Renal cortex interstitium (tissue), 11 donors: ENCODE results near the gene PASK. TPM values are rescaled to one million over a fixed set of nuclear protein-coding genes. Genes with fewer than 3 reads are reported as not detected.

Experiments used
- DNase-seq, 11 donors: peaks; one replicate each; pipeline ENCODE4 v3.0.0-alpha.2; 2013; ENCODE audit warnings: low read depth in 9 of 11, low spot score in 4 of 11; ENCODE audit errors: extremely low read depth in 1 of 11
- polyA plus RNA-seq, 3 donors: library from polyadenylated mRNA; unstranded; fragments of 120-200 nt; gene quantifications; one replicate each; pipeline ENCODE4 v1.2.1, GENCODE V29; 2013; ENCODE audit not compliant: insufficient read length in 3 of 3

The PASK gene
- polyA plus RNA-seq, 3 donors = 14.4 to 28.9 (median 16.2) TPM

DNA sequence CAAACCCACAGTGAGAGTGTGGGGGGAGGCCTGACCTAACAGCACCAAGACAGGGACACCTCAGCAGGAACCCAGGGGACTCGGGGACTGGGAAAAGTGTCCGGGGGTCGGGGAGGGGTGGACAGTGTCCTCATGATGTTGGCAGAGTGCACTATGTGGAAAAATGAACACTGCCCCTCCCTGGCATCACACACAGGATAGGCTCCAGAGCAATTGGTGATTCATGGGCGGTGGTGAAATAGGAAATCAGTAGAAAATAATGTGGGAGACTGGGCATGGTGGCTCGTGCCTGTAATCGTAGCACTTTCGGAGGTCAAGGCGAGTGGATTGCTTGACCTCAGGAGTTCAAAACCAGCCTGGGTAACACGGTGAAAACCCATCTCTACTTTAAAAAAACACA, 35.6 kb upstream of the PASK start:
- DNase-seq = no peak

DNA sequence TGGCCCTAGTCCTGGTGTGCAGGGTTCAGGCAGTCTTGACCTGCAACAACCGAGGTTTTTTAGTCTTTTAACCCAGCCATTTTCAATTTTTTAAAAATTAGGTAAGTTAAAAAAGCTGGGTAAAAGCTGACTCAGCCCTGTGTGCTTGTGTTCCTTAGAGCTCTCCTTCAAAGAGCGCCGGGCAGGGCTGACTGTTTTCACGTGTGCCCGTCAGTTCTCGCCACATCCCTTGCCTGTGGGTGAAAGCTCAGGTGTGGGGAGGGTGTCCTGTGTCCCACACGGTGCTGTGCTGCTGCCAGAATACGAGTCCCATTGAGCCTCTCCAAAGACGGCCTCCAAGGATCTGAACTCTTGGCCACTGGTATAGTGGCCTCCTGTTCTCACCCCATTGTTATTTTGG, 33.9 kb upstream of the PASK start:
- DNase-seq = no peak

DNA sequence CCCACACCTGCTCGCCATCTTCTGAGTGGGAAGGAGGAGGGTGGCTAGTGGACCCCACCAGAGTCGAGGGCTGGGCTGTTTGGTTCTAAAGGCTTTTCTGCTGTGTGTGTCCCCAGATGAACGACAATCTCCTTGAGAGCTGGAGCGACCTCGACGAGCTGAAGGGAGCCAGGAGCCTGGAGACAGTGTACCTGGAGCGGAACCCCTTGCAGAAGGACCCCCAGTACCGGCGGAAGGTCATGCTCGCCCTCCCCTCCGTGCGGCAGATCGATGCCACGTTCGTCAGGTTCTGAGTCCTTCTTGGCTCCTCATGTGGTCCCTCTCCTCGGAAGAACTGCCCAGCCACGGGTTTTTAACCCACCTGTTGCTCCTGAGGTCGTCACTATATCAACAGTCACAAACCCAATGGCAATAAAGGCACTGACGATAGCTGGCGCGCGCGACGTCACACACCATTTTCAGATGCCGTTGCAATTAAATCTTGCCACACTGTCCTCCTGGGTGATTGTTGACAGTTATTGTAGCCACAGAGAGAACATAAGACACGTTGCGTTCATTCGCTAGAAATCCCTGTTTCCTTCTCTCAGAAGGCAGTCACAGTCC, 33.4 kb upstream of the PASK start:
- no peak for DNase-seq

DNA sequence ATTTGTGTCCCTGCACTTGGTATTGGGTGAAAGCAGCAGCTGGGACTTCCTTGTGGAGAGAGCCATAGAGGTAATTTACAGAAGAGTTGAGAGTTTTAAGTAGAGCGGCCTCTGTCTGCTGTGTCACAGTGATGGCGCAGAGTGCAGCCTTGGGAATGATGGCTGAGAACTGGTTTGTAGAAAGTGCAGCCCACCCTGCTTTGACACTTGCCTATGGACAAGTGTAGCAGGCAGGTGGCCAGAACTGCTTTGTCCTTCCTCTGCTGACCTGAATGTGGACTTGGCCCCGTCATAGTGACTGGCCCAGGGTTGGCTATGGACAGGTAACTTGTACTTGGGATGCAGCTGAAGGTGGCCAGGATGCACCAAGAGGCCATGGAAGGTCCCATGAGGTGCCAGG, 32.9 kb upstream of the PASK start:
- DNase-seq = no peak

DNA sequence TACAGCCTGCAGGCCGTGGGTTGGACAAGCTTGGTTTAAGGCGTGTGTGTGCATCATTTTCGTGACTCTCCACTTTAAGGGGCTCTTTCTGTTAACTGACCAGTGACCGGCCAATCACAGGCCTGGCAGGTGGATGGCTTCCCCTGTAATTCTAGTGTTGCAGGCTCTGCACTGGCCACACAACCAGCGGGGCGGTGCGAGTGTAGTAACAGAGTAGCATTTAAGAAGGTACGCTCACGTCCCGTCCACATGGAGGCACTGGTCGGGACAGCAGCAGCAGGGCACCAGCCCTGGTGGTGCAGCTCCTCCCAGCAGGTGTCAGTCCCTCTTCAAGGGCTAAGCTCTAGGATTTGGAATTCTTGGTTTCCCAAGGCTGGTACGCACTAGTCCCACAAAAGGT, 31.2 kb upstream of the PASK start:
- no peak for DNase-seq

DNA sequence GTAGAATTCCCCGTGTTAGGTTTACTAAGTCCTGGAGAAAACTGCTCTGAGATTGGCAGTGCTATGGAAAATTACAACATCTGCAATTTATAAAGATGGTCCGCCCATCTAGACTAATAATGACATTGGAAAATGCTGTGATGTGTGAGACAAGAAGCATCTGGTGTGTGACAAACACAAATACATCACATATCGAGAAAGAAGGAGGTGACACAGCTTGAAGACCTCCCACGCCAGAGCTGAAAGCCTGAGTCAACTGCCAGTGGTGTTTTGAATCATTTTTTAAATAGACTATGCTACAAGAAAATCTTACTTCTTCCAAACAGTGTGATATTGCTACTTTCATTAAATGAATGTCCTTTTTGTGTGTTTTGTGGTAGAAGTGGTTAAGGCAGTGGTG, 30.6 kb upstream of the PASK start:
- peak in 1 of 11 donors; percentile 20 for DNase-seq

DNA sequence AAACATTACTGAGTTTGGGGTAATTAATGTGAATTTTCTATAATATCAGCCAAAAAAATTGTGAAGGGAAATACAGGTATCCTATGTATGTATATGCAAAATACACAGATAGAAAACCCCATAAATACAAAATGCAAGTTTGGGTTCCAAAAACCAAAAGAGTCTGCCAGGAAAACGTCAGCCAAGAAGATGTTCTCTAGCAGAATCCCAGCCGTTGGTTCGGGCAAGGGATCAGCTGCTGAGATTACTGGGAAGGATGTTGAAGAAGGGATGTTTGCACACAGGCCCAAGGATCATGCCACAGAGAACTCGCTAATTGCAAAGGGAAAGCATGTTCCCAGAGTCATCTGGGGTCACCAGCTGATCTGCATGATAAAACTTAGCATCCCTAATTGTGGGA, 29.7 kb upstream of the PASK start:
- no peak for DNase-seq

DNA sequence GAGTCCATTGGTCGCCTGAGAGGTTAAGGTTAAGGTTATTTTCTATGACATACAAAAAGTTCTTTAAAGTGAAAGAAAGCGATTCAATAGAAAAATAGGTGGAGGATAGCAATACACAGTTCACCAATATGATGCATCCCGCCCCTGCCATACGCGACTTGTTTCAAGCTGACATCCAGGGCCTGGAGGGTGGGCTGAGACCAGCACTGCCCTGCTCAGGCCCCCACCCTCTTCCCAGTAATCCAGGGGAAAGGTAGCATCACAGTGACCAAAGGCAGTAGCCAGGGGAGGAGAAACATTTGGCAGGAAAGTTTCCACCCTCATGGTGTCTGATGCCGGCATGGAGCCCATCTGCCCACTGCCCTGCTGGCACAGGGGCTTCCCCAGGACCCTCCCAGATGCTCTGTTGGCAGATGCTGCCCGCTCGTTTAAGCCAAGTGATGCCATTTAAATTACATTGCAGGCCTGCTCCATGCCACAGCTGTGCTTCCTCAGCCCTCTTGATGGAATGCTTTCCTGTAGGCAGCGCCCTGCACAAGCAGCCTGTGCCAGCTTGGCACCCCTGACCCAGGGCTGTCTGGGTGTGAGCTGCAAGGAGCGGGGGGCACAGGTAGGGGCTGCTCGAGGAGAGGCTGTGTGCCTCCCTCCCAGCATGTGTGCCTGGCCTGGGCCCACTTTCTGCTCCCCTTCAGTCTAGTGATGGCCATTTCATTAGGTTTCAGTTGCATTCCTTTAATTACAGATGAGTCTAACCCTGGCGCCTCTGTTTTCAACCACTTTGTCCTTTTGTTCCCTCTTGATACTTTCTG, 28.5 kb upstream of the PASK start:
- no peak for DNase-seq

DNA sequence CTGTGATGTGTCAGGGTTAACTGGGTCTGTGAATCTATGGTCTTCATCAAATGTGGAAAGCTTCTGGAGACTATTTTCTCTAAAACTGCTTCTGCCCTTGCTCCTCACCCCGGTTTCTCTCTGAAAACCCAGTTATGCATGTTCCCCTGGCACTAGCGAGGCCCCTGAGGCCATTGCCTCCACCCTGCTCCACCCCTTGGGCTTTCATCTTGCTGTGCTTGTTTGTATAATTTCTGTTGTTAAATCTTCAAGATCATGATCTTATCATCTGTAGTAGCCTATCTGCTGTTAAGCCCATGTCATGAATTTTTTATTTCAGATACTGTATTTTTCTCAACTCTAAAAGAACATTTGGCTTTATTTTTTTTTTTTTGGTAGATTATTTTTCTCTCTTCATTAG, 24.3 kb upstream of the PASK start:
- no peak for DNase-seq

DNA sequence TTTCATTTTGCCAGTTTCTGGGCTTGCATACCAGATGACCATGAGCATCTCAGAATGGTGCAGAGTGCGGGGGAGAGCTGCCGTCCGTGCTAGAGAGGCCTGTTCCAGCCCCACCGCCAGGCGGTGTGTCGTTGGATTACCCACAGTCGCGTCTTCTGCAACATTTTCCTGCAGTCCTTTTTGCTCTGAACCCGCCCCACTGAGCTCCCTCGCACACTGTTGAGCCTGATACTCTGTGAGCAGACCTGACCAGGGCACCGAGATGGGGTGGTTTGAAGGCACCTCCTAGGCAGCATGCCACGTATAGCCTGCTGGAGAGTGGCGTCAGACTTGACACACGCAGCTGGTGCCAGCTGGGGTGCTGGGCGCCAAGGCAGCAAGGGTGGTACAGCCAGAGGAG, 19.1 kb upstream of the PASK start:
- no peak for DNase-seq

DNA sequence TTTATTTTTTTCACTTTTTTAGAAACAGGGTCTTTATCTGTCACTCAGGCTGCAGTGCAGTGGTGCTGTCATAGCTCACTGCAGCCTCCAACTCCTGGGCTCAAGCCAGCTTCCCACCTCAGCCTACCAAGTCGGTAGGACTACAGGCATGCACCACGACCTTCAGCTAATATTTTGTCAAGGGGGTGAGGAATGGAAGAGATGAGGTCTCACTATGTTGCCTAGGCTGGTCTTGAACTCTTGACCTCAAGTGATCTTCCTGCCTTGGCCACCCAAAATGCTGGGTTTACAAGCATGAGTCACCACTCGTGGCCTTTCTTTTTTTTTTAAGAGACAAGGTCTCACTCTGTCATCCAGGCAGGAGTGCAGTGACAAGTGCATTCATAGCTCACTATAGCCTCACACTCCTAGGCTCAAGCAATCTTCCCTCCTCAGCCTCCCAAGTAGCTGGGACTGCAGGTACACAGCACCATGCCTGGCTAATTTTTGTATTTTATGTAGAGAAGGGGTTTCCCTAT, 14.4 kb upstream of the PASK start:
- DNase-seq = no peak

DNA sequence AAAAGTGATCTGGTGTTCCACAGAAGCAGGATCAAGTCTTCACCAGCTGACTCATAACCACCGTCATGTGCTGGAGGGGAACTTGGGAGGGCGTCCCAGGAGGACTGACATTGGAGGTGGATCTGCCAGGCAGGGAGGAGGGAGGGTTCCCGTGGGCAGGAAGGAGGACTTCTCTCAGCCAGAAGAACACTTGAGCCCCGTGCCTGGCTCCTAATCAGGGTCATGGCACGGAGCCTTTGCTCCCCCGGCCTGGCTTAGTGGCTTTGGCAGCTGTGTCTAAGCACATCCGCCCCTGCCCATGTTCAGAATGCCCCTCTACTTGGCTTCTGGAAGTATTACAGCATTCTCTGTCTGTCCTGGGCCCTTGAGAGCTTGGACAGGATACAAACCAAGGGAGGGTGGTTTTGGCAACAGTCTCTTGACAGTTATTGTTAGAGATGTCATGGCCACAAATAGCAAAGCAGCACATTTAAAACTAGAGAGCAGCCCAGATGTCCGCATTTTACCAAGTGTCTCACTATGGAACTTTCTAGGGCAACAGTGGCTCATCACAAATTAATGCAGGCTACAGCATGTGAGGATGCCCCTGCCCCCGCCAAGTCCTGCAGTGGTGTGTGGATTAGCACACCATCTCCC, 12.5 kb upstream of the PASK start:
- no peak for DNase-seq

DNA sequence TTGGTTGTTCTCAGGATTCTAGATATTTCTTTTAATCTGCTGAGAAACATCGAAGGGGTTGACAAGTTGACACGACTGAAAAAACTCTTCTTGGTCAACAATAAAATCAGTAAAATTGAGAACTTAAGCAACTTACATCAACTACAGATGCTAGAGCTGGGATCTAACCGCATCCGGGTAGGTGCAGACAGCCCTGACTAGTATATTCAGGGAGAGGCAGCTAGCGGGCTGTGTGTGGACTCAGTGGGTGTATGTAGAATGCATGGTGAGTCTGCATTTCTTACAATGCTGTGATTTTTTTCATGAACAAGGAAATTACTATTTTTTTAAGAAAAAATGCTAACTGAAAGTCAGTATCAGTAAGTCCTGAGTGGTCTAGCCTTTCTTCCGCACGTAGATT, 11.0 kb upstream of the PASK start:
- no peak for DNase-seq

DNA sequence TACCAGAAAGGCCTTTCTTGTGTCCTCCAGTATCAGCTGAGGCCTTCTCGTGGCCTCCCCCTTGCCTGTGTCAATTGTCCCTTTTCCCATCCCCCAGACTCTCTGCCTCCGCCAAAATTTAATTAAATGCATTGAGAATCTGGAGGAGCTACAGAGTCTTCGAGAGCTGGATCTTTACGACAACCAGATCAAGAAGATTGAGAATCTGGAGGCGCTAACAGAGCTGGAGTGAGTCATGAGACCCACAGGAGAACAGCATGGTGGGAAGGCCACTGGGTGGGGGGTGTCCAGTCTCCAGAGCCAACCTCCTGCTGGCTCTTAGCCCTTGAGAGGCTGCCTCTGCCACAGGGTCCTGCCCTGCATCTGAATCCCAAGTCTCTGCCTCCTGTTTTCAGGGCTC, 9.8 kb upstream of the PASK start:
- DNase-seq = no peak

DNA sequence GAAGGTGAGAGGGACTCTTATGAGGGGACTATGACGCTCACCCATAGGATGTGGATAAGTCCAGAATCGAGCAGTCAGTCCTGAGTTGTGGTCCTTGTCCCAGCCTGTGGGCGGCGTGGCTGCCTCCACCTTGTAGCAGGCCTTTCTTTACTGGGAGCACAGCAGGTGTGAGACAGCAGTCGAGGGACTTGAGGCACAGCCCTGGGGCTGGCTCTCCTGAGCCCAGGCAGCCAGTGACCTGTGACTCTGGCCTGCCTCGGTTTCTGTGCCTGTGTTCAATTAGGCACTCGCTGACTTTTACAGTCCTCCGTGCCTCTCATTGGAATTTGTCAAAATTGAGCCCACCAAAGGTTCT, 9.3 kb upstream of the PASK start:
- no peak for DNase-seq

DNA sequence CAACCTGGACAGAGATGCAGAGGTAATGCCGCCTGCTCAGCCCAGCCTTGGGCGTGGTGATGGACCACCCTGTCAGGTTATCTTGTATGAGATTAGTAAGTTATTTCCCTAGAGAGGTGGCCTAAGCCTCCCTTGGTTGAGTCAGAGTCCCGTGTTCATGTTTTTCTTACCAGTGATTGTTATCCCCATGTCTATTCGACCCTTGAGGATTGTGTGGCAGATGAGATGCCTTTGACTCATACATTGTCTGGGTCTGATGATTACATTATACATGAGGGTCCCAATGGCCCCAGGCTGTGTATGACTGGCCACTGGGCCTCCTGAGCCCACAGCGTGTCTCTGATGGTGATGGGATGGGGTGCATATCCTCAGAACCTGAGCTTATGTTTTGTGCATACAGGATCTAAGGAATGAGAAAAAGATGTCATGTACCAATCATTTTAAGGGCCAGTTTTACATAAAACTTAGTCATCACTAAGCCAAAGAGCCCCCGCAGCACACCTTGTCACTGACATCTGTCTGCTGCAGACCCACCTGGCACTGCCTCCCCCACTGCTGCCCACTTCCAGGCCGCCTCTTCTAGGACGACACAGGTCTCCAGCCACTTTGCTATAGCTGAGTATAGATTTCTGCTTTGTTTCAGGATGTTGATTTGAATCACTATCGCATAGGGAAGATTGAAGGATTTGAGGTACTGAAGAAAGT, 8.7 kb upstream of the PASK start:
- no peak for DNase-seq

DNA sequence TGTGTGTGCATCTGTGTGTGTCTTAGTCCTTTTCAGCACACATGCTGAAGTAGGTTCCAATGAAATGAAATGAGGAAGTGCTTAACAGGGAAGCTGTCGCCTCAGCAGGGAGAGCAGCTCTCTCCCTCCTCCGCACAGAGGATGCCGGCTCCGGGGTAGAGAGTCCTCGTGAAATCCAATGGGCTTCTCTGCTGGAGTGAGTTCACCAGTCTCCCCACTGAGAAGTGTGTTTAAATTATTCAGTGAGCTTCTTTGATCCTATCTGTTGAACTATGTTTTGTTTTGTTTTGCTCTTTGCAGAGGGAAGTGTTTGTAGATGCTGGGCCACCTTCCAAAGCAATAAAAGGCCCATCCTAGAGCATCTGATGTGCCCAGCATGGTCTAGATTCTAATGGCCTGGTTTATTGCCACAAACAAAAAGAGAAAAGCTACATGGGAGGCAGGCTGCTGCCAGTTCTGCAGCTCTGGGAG, 7.7 kb upstream of the PASK start:
- no peak for DNase-seq

DNA sequence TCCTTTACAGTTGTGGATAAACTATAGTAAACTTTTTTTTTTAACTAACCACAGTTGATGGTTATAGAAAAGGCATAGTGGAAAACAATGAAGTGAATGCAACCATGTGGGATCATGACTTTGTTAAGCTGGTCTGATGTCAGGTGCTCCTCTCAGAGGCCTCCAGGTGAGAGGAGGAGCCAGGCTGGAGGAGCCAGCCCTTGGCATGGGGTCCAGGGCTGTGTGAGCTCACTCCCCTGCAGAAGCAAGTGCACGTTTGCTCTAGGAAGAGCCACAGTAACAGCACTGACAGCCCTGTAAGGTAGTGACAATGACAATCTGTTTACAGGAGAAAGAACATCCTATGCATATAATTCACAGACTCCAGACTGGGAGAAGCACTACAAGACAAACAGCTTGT, 6.7 kb upstream of the PASK start:
- DNase-seq = no peak

DNA sequence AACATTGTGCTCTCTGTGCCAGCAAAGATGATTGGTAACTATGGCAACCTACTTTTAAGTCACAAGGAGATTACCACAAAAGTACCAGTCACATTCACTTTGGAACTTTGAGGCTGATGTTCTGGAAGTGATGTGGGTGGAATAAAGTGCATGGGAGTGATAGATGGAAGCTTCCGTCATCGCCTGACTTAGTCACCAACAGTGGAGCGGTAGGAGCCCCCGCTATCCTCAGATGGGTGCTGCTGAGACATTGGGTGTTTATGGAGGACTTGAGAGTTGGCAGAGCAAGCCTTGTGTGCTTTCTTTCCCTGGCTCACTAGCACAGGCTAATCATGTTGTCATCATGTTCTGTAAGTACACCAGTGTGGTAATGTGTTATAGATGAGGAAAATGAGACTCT, 5.6 kb upstream of the PASK start:
- DNase-seq = no peak

DNA sequence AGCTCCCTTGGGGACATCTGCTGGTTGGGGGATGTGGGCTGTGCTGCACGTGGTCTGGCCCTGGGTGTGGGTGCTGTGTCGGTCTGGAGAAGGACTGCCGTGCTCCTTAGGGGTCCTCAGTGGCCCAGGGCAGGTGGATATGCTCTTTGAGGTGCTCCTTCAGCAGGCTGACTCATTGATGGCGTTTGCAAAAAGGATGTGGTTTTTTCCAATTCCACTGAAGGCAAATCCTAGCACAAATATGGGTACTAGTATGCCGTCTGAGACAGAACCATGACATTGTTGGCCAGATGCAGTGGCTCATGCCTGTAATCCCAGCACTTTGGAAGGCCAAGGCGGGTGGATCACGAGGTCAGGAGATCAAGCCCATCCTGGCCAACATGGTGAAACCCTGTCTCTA, 4.3 kb upstream of the PASK start:
- DNase-seq = no peak
